Heart left ventricle (tissue), 16 donors: ENCODE data around the gene MPI. TPM values are rescaled to one million over a fixed set of nuclear protein-coding genes. Genes with fewer than 3 reads are reported as not detected.
A peak's percentile ranks its signal among the peaks of the same experiment; 100 is the strongest.

Source experiments
- ATAC-seq, 4 donors: fragments of 200-7000 bp; cut with Tn5 transposase; one replicate each; pipeline ENCODE4 v1.9.1; 2020 to 2022; ENCODE audit warnings: moderate library complexity in 4 of 4, mild to moderate bottlenecking in 3 of 4, moderate number of reproducible peaks in 1 of 4
- DNase-seq, 5 donors: peaks; one replicate each; pipeline ENCODE4 v3.0.0-alpha.2; 2020
- H3K27ac ChIP-seq, 12 donors: fragments of 200-600 bp; sonication (generic) in 4 of 12; one replicate each; pipeline versions ENCODE4 v1.5.0 to v1.8.0; 2016 to 2022; ENCODE audit warnings: mild to moderate bottlenecking in 2 of 12
- H3K27me3 ChIP-seq, 9 donors: fragments of 200-600 bp; sonication (generic) in 2 of 9; one replicate each; pipeline versions ENCODE4 v1.5.1 to v1.8.0; 2016 to 2022; ENCODE audit warnings: mild to moderate bottlenecking in 3 of 9
- H3K36me3 ChIP-seq, 9 donors: fragments of 200-600 bp; sonication (generic) in 2 of 9; one replicate each; pipeline versions ENCODE4 v1.5.0 to v1.8.0; 2018 to 2022; ENCODE audit warnings: mild to moderate bottlenecking in 2 of 9
- H3K4me1 ChIP-seq, 12 donors: fragments of 200-600 bp; sonication (generic) in 4 of 12; one replicate each; pipeline versions ENCODE4 v1.5.0 to v1.8.0; 2016 to 2022; ENCODE audit warnings: mild to moderate bottlenecking in 3 of 12
- H3K4me3 ChIP-seq, 12 donors: fragments of 200-600 bp; sonication (generic) in 4 of 12; one replicate each; pipeline versions ENCODE4 v1.5.0 to v1.8.0; 2017 to 2022; ENCODE audit warnings: mild to moderate bottlenecking in 9 of 12, moderate library complexity in 4 of 12
- H3K9me3 ChIP-seq, 12 donors: fragments of 200-600 bp; sonication (generic) in 4 of 12; one replicate each; pipeline versions ENCODE4 v1.5.0 to v1.8.0; 2016 to 2022; ENCODE audit warnings: mild to moderate bottlenecking in 1 of 12
- POLR2A ChIP-seq, 2 donors: fragments of 450-650 bp; IDR thresholded peaks; one replicate each; pipeline ENCODE4 v1.6.1; 2017; ENCODE audit warnings: antibody characterized with exemption in 2 of 2, mild to moderate bottlenecking in 2 of 2, moderate library complexity in 2 of 2
- WGBS, 4 donors: extraction: QIAGEN DNeasy Blood & Tissue Kit in 2 of 4; methylation state at CpG; one replicate each; pipeline versions ENCODE4 v1.1.5 to v1.1.7; 2013 to 2018; 5-methylcytosine and 5-hydroxymethylcytosine counted together
- intact Hi-C, 10 donors: fragments of 100-400 bp; cut with DNase I; formaldehyde crosslinking; loops; one replicate each; pipeline versions ENCODE4 v1.11.1 to v1.14.2; 2022
- polyA plus RNA-seq, 2 donors: library from polyadenylated mRNA; stranded (reverse); fragments of 200-250 nt; gene quantifications; one replicate each; pipeline ENCODE4 v1.2.3, GENCODE V29; 2013
- total RNA-seq, 9 donors: library from RNA; depleted of rRNA in 2 of 9; stranded (reverse); fragments of >200 nt in 2 of 9; fragmentation: NEBNext Ultra II Directional in 3 of 9; extraction: Animal tissue kit (Norgen Biotek cat#: 25700) in 3 of 9; gene quantifications; one replicate each; pipeline versions ENCODE4 v1.1.0 to v1.2.4, GENCODE V29; 2016 to 2023
- TF ChIP-seq, protein P1 (sequence below), 12 donors: fragments of 200-600 bp; sonication (generic) in 4 of 12; IDR thresholded peaks; one replicate each; pipeline versions ENCODE4 v1.5.0 to v1.8.0; 2018 to 2022; ENCODE audit warnings: antibody characterized with exemption in 12 of 12, mild to moderate bottlenecking in 5 of 12
- donor health status: ischemic (EF 13 %, LVEDD 7.1; RV severe dilation, severe dysfunction).
- donor health status: healthy with polysubstance abuse.
- donor health status: DM: no; HTN: yes; CAD: no.
- donor health status: DM: no; HTN: no; CAD: no.
- donor health status: ischemic (EF 25% LVEDD 6.9; RV normal size, moderate dysfunction).
- donor health status: ischemic (EF 25% LVEDD 5.7; RV mildly dilated, moderate dysfunction).
- donor health status: healthy.
- donor health status: DM: yes; HTN: yes; CAD: no.
- donor health status: ischemic (EF 35%, LVEDD 5.7; RV mildly dilated, moderate dysfunction).
- donor health status: nonischemic (EF 11% LVEDD 7.7; RV severe dilation, severe dysfunction).
- donor health status: DM: yes; HTN: yes; CAD: no.
- donor health status: PGD.
- donor health status: ischemic (EF 29% LVEDD 5.4; RV normal size, mild dysfunction).
- donor health status: nonischemic (EF 23%, LVEDD 6.1; RV moderate dilation, normal function).

The MPI gene
- total and polyA plus RNA-seq, 11 donors = 22.4 to 85.7 (median 59.0) TPM

GRCh38 chr15:74842581-74843444 lies 47.0 kb upstream of the MPI start, which contains the start of gene ULK3:
ULK3 (minus strand) TSS chr15:74843156; CDS start chr15:74843105, 51 bp downstream.
- Histone ChIP-seq H3K27ac (peak within 1 kb of the TSS; percentile 81 to 93 (median 90)), H3K27me3 (no peaks in the 10 kb centered on the region), H3K4me1 (peaks cover 0 to 38% (median 21%) of the 10 kb centered on the region in 12 donors), H3K36me3 (peaks cover 0 to 56% (median 43%) of the 10 kb centered on the region in 9 donors), H3K9me3 (no peaks in the 10 kb centered on the region), H3K4me3 (peak within 1 kb of the TSS; percentile 70 to 99 (median 94))
- WGBS, 4 donors = 0 to 1% (median 0%) methylated on average over 26 to 84 of the region's 84 CpGs
- intact Hi-C loops = loop anchor here in 7 of 10 donors (1.0 to 10.0 kb wide), 9 partner anchors 52 to 226 kb away; partner anchors contain the start of genes FAM219B (in 2 of the 7), CLK3 (in 1 of the 7) and MPI (in 1 of the 7)
- ATAC-seq (peak; percentile 62 to 93 (median 91)), DNase-seq (peak; percentile 92 to 95 (median 92))
- TF ChIP-seq, protein P1, sequence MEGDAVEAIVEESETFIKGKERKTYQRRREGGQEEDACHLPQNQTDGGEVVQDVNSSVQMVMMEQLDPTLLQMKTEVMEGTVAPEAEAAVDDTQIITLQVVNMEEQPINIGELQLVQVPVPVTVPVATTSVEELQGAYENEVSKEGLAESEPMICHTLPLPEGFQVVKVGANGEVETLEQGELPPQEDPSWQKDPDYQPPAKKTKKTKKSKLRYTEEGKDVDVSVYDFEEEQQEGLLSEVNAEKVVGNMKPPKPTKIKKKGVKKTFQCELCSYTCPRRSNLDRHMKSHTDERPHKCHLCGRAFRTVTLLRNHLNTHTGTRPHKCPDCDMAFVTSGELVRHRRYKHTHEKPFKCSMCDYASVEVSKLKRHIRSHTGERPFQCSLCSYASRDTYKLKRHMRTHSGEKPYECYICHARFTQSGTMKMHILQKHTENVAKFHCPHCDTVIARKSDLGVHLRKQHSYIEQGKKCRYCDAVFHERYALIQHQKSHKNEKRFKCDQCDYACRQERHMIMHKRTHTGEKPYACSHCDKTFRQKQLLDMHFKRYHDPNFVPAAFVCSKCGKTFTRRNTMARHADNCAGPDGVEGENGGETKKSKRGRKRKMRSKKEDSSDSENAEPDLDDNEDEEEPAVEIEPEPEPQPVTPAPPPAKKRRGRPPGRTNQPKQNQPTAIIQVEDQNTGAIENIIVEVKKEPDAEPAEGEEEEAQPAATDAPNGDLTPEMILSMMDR (IDR thresholded peaks at IDR 0.05) = peak; percentile 56 to 96 (median 75)
- TF ChIP-seq POLR2A (IDR thresholded peaks at IDR 0.05) = peak in 1 of 2 donors; percentile 86

GRCh38 chr15:74843445-74843828 lies 46.4 kb upstream of the MPI start:
- Histone ChIP-seq H3K36me3 (peaks cover 0 to 59% (median 46%) of the 10 kb centered on the region in 9 donors), H3K27ac (peak overlapping the region; percentile 81 to 93 (median 90)), H3K27me3 (no peaks in the 10 kb centered on the region), H3K4me3 (peak overlapping the region; percentile 70 to 99 (median 94)), H3K9me3 (no peaks in the 10 kb centered on the region), H3K4me1 (peaks cover 0 to 38% (median 22%) of the 10 kb centered on the region in 12 donors)
- TF ChIP-seq, protein P1 (IDR thresholded peaks at IDR 0.05) = peak in 3 of 12 donors; percentile 1 to 30 (median 5)
- TF ChIP-seq POLR2A (IDR thresholded peaks at IDR 0.05) = no peak
- WGBS, 4 donors = 14 to 18% (median 16%) methylated on average over 14 to 18 of the region's 18 CpGs
- peak in 1 of 5 donors; percentile 32 for DNase-seq
- ATAC-seq = no peak
- intact Hi-C loops = loop anchor here in 7 of 10 donors (1.0 to 10.0 kb wide), 9 partner anchors 51 to 226 kb away; partner anchors contain the start of genes FAM219B (in 2 of the 7), CLK3 (in 1 of the 7) and MPI (in 1 of the 7)

DNA sequence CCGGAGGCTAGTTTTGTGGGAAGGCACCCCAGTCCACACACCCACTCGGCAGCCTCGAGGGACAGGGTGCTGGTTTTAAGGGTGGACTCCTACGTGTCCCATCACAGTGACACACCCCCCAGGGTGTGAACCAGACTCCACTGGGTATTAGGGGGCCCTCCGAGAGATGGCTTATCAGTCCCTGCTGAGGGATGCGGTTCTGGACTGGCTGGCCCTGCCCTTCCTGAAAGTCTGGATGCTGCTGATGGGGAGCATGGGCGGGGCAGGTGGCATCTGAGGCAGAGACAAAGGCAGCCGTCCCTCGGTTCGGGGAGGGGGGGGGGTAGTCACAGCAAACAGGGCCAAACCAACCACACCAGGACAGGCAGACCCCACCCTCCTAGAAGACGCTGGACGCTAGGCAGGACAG lies 45.9 kb upstream of the MPI start:
- Histone ChIP-seq H3K4me3 (peak overlapping the region in 10 of 12 donors; percentile 70 to 99 (median 90)), H3K9me3 (no peaks in the 10 kb centered on the region), H3K27ac (peak overlapping the region in 11 of 12 donors; percentile 82 to 93 (median 91)), H3K4me1 (peaks cover 0 to 38% (median 22%) of the 10 kb centered on the region in 12 donors), H3K36me3 (peaks cover 0 to 59% (median 46%) of the 10 kb centered on the region in 9 donors), H3K27me3 (no peaks in the 10 kb centered on the region)
- WGBS, 4 donors = 64 to 72% (median 66%) methylated on average over 8 to 12 of the region's 12 CpGs
- TF ChIP-seq, protein P1 (IDR thresholded peaks at IDR 0.05) = no peak
- TF ChIP-seq POLR2A (IDR thresholded peaks at IDR 0.05) = no peak
- intact Hi-C loops = loop anchor here in 7 of 10 donors (1.0 to 10.0 kb wide), 9 partner anchors 51 to 227 kb away; partner anchors contain the start of genes FAM219B (in 2 of the 7), CLK3 (in 1 of the 7) and MPI (in 1 of the 7)
- DNase-seq (no peak), ATAC-seq (peak in 1 of 4 donors; percentile 0)
